Muscle of back (tissue), 11 donors: Measurements from ENCODE around the gene IFT20. TPM values are rescaled to one million over a fixed set of nuclear protein-coding genes. Genes with fewer than 3 reads are reported as not detected.
"Not testable (repeated sequence)": the region's sequence is repeated elsewhere in the genome, so short reads cannot be mapped to it uniquely, and the experiment has no call there.

Experiments
- DNase-seq, 3 donors: peaks; one replicate each; pipeline versions ENCODE4 v3.0.0 to v3.0.0-alpha.2; 2013
- polyA plus RNA-seq, 10 donors: library from polyadenylated mRNA; unstranded; fragments of 120-200 nt; gene quantifications; one replicate each; pipeline ENCODE4 v1.2.1, GENCODE V29; 2013; ENCODE audit not compliant: insufficient read length in 10 of 10

The IFT20 gene
- polyA plus RNA-seq, 10 donors = 28.0 to 42.7 (median 32.9) TPM

GRCh38 chr17:28317966-28318758, 17.1 kb downstream of the IFT20 start:
- DNase-seq = peak in 1 of 3 donors; percentile 21

GRCh38 chr17:28317099-28317965, 17.9 kb downstream of the IFT20 start:
- no peak for DNase-seq

GRCh38 chr17:28315846-28316705, 19.2 kb downstream of the IFT20 start:
- DNase-seq = no peak

GRCh38 chr17:28313841-28314240, 21.4 kb downstream of the IFT20 start:
- DNase-seq = no peak

- DNase-seq = no peak
These were observed 28.3 kb downstream of the IFT20 start for GRCh38 chr17:28306954-28307401.

GRCh38 chr17:28298449-28298848, 36.8 kb downstream of the IFT20 start:
- no peak for DNase-seq

- DNase-seq = no peak
These were observed 39.3 kb downstream of the IFT20 start for GRCh38 chr17:28295677-28296578.

- no peak for DNase-seq
These were observed 41.3 kb downstream of the IFT20 start for GRCh38 chr17:28293994-28294393.

GRCh38 chr17:28292878-28293277, 42.4 kb downstream of the IFT20 start:
- DNase-seq = not testable (repeated sequence)

- no peak for DNase-seq
These were observed 43.4 kb downstream of the IFT20 start for GRCh38 chr17:28291780-28292330.

GRCh38 chr17:28290703-28291102, 44.6 kb downstream of the IFT20 start:
- no peak for DNase-seq

- DNase-seq = no peak
These were observed 49.3 kb downstream of the IFT20 start for GRCh38 chr17:28285965-28286364.

- DNase-seq = peak in 1 of 3 donors; percentile 32
These were observed 52.7 kb downstream of the IFT20 start for GRCh38 chr17:28282596-28282995.

GRCh38 chr17:28280826-28281225, 54.4 kb downstream of the IFT20 start:
- no peak for DNase-seq

- peak in 1 of 3 donors; percentile 15 for DNase-seq
These were observed 55.9 kb downstream of the IFT20 start for GRCh38 chr17:28279411-28279810.

Other genes with a start within 250 kb of the IFT20 start
- gene TMEM97, start 16.3 kb downstream of the IFT20 start, polyA plus RNA-seq = 10 to 100 TPM; 15.2 to 34.8 (median 19.7) TPM
- 10 to 100 TPM; 29.7 to 37.1 (median 33.2) TPM for gene TNFAIP1, start 289 bp upstream of the IFT20 start, polyA plus RNA-seq
- 10 to 100 TPM; 56.1 to 63.1 (median 58.0) TPM for gene POLDIP2, start 22.1 kb upstream of the IFT20 start, polyA plus RNA-seq
- gene SEBOX, start 29.7 kb upstream of the IFT20 start, polyA plus RNA-seq = not detected
- gene VTN, start 34.8 kb upstream of the IFT20 start, polyA plus RNA-seq = 1 to 10 TPM in 1 of 10 donors, under 1 TPM in 9; 0.17 to 2.7 (median 0.46) TPM
- 1 to 10 TPM; 4.8 to 8.5 (median 5.8) TPM for gene SARM1, start 36.2 kb upstream of the IFT20 start, polyA plus RNA-seq
- 1 to 10 TPM; 6.1 to 9.6 (median 8.3) TPM for gene SLC46A1, start 70.7 kb upstream of the IFT20 start, polyA plus RNA-seq
- gene SLC13A2, start 138.2 kb upstream of the IFT20 start, polyA plus RNA-seq = not detected
- 1 to 10 TPM in 2 of 10 donors, not detected in 8; 2.5 to 3.0 TPM for gene FOXN1, start 170.9 kb upstream of the IFT20 start, polyA plus RNA-seq
- gene UNC119, start 217.2 kb upstream of the IFT20 start, polyA plus RNA-seq = 10 to 100 TPM; 10.8 to 19.5 (median 13.1) TPM
- 10 to 100 TPM; 39.9 to 52.0 (median 44.3) TPM for gene PIGS, start 236.1 kb upstream of the IFT20 start, polyA plus RNA-seq
- gene ALDOC, start 241.4 kb upstream of the IFT20 start, polyA plus RNA-seq = 1 to 10 TPM in 9 of 10 donors, under 1 TPM in 1; 0.92 to 5.1 (median 1.9) TPM